Activated naive CD4-positive, alpha-beta T cell treated with anti-CD3 and anti-CD28 coated beads, Interleukin-2, amount 50 U/mL, for 16 hours (primary cell): ENCODE results near the gene CYBB.
"Not testable (repeated sequence)": the region's sequence is repeated elsewhere in the genome, so short reads cannot be mapped to it uniquely, and the experiment has no call there.

Source experiments
- DNase-seq: peaks from one replicate; pipeline ENCODE4 v3.0.0-alpha.2; 2020

CYBB gene

GRCh38 chrX:37779857-37780256 lies at the start of gene CYBB:
Gene CYBB (plus strand): TSS chrX:37780059. CDS start chrX:37780078, 19 bp downstream.
- DNase-seq: no peak

- peak; percentile 75 for DNase-seq
These were observed 34.5 kb upstream of the CYBB start for GRCh38 chrX:37745354-37745753.

DNA sequence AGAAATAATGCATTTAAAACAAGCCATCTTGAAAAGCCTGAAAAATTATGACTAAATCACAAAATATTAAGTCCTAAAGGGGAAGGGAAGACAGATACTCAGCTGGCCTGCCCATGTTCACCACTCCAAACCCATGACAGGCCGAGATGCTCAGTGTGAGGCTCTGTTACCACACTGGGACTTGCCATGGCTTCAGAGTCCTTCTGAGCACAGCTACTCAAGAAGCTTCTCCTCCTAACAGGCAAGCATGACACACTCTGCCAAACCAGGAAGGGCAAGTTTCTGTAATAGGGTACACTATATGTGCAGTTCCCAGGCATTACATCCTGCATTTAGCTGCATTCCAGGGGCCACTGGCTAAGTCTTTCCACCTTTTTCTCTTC lies 34.0 kb upstream of the CYBB start:
- no peak for DNase-seq

GRCh38 chrX:37746218-37746941 lies 33.5 kb upstream of the CYBB start:
- no peak for DNase-seq

DNA sequence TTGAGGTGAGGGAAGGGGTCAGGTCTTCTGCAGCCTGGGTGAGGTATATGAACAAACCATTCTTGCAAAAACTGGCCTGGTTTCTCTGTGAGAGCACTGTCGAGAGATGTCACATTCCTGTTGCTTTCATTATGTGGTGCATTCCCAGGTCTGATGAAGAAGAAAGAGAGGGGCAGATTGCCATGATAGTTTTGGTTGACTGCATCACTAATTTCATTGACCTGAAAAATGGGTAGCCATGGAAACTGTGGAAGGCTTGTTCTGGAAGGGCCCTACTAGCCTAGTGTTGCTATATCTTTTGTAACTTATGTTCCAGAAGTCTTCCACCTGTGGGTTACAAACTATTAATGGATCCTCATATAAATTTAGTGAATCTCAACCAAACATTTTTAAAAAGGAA lies 32.9 kb upstream of the CYBB start:
- no peak for DNase-seq

DNA sequence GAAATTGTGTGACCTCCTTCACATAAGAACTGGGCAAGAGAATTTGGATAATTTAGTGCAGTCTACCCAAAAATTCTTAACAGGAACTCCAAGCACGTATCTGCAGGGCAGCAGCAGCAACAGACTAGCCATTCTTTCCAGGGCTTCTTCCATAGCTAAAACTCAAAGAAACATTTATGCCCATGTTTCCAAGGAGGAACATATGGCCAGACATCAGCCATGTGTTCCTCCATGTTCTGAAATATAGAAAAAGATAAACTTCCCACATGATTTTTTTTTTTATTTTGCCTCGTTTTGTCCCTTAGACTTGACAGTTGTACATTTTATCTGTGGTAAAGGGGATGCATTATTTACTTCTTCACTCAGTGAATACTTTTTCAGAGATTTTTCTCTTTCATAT lies 27.6 kb upstream of the CYBB start:
- no peak for DNase-seq

- DNase-seq: no peak
These were observed 26.9 kb upstream of the CYBB start for GRCh38 chrX:37752936-37753335.

GRCh38 chrX:37753384-37753783 lies 26.5 kb upstream of the CYBB start:
- DNase-seq: no peak

DNA sequence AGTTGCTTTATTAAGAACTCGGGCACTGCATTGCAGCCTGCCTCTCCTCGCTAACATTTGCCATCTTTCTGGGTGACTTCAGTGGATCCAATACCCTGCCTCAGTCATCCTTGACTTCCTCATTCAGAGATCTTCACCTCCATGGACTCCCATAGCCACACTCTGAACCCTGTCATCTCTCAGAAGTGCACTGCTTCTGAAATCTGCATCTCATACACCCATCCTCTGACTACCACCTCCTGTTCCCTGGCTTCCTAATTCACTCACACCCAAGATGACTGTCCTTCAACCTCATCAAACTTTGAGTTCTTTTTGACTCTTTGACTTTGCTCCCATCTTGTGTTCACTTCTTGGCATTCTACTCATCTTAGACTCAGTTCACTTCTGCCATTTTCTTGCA lies 25.3 kb upstream of the CYBB start:
- no peak for DNase-seq

GRCh38 chrX:37755025-37755424 lies 24.8 kb upstream of the CYBB start:
- DNase-seq: no peak

DNA sequence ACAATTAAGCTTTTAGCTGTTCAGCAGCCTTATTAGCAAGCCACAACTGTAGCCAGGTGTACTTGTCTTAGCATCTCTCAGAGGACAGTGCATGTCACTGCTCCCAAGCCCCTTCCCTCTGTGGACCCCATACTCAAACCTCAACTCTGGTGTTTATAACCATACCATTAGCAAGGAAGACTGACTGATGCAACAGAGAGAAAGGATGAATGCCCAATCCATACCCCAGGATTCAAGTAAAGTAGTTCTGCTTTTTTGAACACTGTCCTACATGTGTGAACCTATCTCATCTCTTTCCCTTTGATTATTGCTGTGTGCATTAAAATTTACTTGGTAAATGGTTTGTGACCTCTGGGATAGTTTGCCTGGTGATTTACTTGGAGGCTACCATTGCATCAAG lies 22.8 kb upstream of the CYBB start:
- no peak for DNase-seq

DNA sequence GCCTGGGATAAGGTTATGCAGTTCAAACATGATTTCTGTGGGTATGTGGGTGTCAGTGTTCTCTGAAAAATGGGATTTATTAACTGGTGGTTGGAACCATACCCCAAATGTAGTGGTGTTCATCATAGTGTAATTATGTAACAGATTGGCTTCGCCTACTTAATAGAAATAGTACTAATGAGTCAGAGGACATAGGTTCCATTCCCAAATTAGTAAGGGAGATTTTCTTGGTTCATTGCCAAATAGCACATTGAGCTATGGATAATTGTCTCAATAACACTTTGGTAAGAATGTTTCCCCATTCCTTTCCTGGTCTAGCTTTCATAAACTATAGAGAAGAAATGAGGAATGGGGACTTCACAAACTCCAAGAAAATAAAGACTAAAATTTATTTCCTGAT lies 20.5 kb upstream of the CYBB start:
- no peak for DNase-seq

DNA sequence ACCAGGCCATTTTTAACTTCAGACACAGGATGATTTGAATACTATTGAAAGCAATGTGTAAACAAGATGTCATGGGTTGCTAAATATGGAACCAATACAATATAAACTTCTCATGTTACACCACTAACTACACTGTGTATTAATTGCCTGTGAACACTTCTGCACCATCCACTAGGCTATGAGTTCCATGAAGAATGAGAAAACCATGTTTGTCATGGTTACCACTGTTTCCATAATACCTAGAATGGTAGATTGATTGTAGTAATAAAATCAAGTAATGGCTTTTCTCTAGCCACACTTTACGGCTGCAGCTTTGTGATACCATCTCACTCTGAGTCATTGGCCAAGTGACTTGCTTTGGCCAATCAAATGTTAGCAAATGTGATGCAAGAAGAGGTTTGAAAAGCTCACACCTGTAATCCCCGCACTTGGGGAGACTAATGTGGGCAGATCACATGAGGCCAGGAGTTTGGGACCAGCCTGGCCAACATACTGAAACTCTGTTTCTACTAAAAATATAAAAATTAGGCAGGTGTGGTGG lies 19.9 kb upstream of the CYBB start:
- DNase-seq: no peak

DNA sequence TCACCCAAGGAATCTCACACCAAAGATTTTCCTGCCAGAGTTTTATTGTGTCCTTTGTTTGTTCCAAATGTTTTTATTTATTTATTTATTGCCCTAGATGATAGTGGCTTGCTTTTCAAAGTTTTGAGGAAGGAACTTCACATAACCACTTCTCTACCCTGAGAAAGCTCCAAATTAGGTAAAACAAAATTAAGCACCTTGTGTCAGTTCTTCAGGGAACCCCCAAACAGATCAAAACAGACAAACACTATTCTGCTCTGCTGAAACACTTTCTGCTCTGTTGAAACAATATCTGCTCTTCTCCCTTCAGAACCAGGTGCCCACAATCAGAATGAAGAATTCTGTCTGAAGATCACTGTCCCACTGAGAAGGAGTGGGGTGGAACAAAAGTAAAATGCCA lies 16.5 kb upstream of the CYBB start:
- DNase-seq: no peak

DNA sequence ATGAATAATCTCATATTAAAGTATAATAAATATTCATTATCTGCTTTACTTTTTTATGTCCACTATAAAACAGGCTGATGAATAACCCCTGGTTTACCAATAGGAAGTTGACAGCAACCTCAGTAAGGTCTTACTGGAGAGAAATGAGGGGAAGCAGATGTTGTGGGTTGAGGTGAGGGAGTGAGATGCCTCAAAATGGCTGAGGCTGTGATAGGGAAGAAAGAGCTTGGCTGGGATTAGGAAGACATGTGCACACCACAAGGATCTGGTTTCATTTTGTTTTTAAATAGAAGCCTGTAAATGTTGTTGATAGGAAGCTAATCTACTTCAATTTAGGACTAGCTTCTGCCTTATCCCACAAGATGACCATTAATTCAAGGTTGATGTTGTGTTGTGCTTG lies 14.4 kb upstream of the CYBB start:
- DNase-seq: no peak

GRCh38 chrX:37767430-37767829 lies 12.4 kb upstream of the CYBB start:
- no peak for DNase-seq

GRCh38 chrX:37768866-37769265 lies 11.0 kb upstream of the CYBB start:
- not testable (repeated sequence) for DNase-seq

DNA sequence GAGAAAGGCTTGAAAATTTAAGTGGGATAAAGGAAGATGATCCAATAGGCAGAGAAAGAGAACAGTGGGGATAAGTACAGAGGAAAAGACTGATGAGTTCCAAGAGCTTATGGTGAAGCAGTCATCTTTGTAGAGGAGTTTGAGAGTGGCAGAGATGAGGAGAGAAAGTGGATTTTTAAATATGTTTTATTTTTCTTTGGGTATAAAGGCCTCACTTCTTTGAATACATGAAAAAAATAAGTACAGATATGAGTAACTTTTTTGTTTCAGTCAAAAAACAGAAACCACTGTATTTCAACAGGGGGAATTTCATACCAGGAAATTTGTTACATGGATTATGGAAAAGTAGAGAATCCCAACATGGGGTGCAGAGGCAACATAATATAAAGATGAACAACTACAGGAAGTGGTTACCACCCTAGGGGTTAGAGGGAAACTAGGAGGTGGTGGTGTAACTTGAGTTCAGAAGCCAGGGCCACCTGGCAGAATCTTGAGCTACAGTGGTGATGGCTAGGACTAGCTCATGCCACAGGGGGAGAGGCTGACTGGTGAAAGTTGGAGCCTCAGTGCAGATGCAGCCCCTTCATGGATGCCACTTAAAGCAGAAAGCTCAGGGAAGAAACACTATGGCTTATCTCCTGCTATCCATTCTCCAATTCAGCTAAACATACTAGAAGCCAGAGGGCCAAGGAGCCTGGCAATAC lies 3.4 kb upstream of the CYBB start:
- DNase-seq: no peak

DNA sequence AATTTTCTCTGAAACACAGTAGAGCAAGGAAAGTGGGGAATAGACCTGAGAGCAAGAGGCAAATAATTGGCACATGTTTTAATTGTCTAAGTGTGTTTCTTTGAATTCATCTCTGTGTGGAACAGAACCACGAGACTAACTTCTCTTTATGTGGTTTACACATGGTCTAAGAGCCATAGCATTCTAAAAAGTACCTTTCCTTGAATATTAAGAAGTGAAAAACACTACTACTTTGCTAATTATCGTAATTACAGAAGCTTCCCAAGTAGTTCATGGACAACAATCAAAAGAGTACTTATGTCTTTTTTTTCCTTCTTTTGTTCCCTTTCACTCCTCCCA lies 2.9 kb upstream of the CYBB start:
- DNase-seq: no peak

- no peak for DNase-seq
These were observed 1.2 kb downstream of the CYBB start for GRCh38 chrX:37781081-37781480.

DNA sequence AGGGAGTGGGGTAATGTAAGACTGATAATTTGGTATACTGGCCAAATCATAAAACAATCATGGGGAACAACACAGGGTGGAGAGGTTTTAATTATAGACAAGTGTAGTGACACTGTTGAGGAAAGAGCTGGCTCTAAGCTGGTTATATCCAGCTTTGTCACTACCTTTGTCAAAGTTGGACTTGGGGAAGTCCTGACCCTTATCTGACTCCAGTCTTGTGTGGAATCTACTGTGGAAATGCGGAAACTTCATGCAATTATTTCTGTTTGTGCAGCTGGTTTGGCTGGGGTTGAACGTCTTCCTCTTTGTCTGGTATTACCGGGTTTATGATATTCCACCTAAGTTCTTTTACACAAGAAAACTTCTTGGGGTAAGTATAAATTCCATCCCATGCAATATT lies 2.0 kb downstream of the CYBB start:
- DNase-seq: no peak

- DNase-seq: no peak
These were observed 2.5 kb downstream of the CYBB start for GRCh38 chrX:37782359-37782758.

GRCh38 chrX:37783305-37783704 lies 3.4 kb downstream of the CYBB start:
- DNase-seq: no peak

GRCh38 chrX:37785569-37785968 lies 5.7 kb downstream of the CYBB start:
- no peak for DNase-seq
